B cell (primary cell): ENCODE data around the gene CCDC112. TPM values are rescaled to one million over a fixed set of nuclear protein-coding genes. Genes with fewer than 3 reads are reported as not detected.

Experiments used
- ATAC-seq: fragments of 200-7000 bp; cut with Tn5 transposase; one replicate; pipeline ENCODE4 v1.10.0; 2021; ENCODE audit warnings: low read depth, mild to moderate bottlenecking, moderate number of reproducible peaks, moderate library complexity
- CTCF ChIA-PET: fragments of 350-600 bp; sonication (Branson Sonifier 250); formaldehyde crosslinking; loops from one replicate; lab custom pipeline; 2021; ENCODE audit warnings: antibody characterized with exemption, inconsistent platforms; lab: Charles Lee
- POLR2A ChIA-PET: fragments of 350-600 bp; sonication (Branson Sonifier 250); formaldehyde crosslinking; loops from one replicate; lab custom pipeline; 2021; ENCODE audit warnings: antibody characterized with exemption; lab: Charles Lee
- DNase-seq: peaks from one replicate; pipeline ENCODE4 v3.0.0; 2013
- H2AFZ ChIP-seq: 2 replicates; pipeline ENCODE4 v1.6.1; 2012; ENCODE audit warnings: mild to moderate bottlenecking, low read depth, low read length; ENCODE audit not compliant: insufficient read depth, poor library complexity, severe bottlenecking
- H3K27ac ChIP-seq, 2 donors: 1 replicate in 1 of 2; 2 replicates in 1 of 2; pipeline ENCODE4 v1.5.1; 2012 to 2013; ENCODE audit warnings: low read length in 2 of 2, mild to moderate bottlenecking in 2 of 2, moderate library complexity in 1 of 2
- H3K27me3 ChIP-seq, 4 experiments: fragments of 200-600 bp in 1 of 4; sonication (generic) in 1 of 4; replicated peaks in 1 of 4; 1 replicate in 2 of 4; 2 replicates in 2 of 4; pipeline versions ENCODE4 v1.6.1 to v1.7.0; 2013 to 2016; ENCODE audit warnings: low read length in 3 of 4, mild to moderate bottlenecking in 2 of 4, mixed read lengths in 1 of 4, moderate library complexity in 1 of 4; ENCODE audit not compliant: insufficient read depth in 4 of 4, control insufficient read depth in 3 of 4; ENCODE audit errors: control extremely low read depth in 1 of 4
- H3K36me3 ChIP-seq, 2 experiments: replicated peaks in 1 of 2; 1 replicate in 1 of 2; 2 replicates in 1 of 2; pipeline versions ENCODE4 v1.6.1 to v1.7.1; 2013; ENCODE audit warnings: low read length in 1 of 2; ENCODE audit not compliant: insufficient read depth in 2 of 2, control insufficient read depth in 1 of 2; ENCODE audit errors: control extremely low read depth in 1 of 2, extremely low read depth in 1 of 2
- H3K4me1 ChIP-seq, 2 donors: fragments of 200-600 bp in 1 of 2; sonication (generic) in 1 of 2; 1 replicate in 1 of 2; 2 replicates in 1 of 2; pipeline versions ENCODE4 v1.5.1 to v1.6.1; 2013 to 2017; ENCODE audit warnings: low read length in 2 of 2; ENCODE audit not compliant: control insufficient read depth in 2 of 2, insufficient read depth in 2 of 2
- H3K4me2 ChIP-seq: replicated peaks from 2 replicates; pipeline ENCODE3; 2012; ENCODE audit warnings: mild to moderate bottlenecking, low read depth, low read length; ENCODE audit not compliant: poor library complexity, severe bottlenecking
- H3K4me3 ChIP-seq, 5 experiments: fragments of 200-600 bp in 1 of 5; sonication (generic) in 1 of 5; 1 replicate in 3 of 5; 2 replicates in 2 of 5; pipeline versions ENCODE4 v1.5.1 to v1.7.0; 2011 to 2016; ENCODE audit warnings: low read length in 4 of 5, mild to moderate bottlenecking in 4 of 5, low read depth in 2 of 5, control low read depth in 1 of 5, moderate library complexity in 1 of 5; ENCODE audit not compliant: insufficient read depth in 1 of 5; ENCODE audit errors: control extremely low read depth in 1 of 5, extremely low read depth in 1 of 5
- H3K79me2 ChIP-seq: fragments of 200-600 bp; sonication (generic); one replicate; pipeline ENCODE4 v1.6.0; 2016; ENCODE audit warnings: low read length; ENCODE audit not compliant: control insufficient read depth, insufficient read depth
- H3K9ac ChIP-seq: fragments of 200-600 bp; sonication (generic); 2 replicates; pipeline ENCODE4 v1.6.1; 2017; ENCODE audit warnings: mild to moderate bottlenecking, low read length, moderate library complexity
- H3K9me3 ChIP-seq, 3 donors: one replicate each; pipeline versions ENCODE4 v1.6.1 to v1.7.1; 2013; ENCODE audit warnings: low read length in 2 of 3; ENCODE audit not compliant: control insufficient read depth in 2 of 3, insufficient read depth in 1 of 3; ENCODE audit errors: control extremely low read depth in 1 of 3
- H4K20me1 ChIP-seq: 2 replicates; pipeline ENCODE4 v1.6.0; 2012; ENCODE audit warnings: mild to moderate bottlenecking, low read length; ENCODE audit not compliant: insufficient read depth, control insufficient read depth, poor library complexity, severe bottlenecking
- H3K27ac Mint-ChIP-seq: one replicate; pipeline ENCODE4 v1.8.0; 2021; ENCODE audit warnings: mixed read lengths
- H3K27me3 Mint-ChIP-seq: one replicate; pipeline ENCODE4 v1.8.0; 2021; ENCODE audit warnings: mixed read lengths
- H3K4me1 Mint-ChIP-seq: one replicate; pipeline ENCODE4 v1.8.0; 2021; ENCODE audit warnings: mixed read lengths
- H3K4me3 Mint-ChIP-seq: one replicate; pipeline ENCODE4 v1.8.0; 2021; ENCODE audit warnings: mixed read lengths
- H3K9me3 Mint-ChIP-seq: one replicate; pipeline ENCODE4 v1.8.0; 2022; ENCODE audit warnings: mixed read lengths; ENCODE audit not compliant: insufficient read depth
- CTCF ChIP-seq: fragments of 200-600 bp; IDR thresholded peaks from one replicate; pipeline ENCODE4 v1.8.0; 2022; ENCODE audit warnings: antibody characterized with exemption, mild to moderate bottlenecking
- EZH2 ChIP-seq: IDR thresholded peaks from 2 replicates; pipeline ENCODE4 v1.6.1; 2012; ENCODE audit warnings: borderline replicate concordance, low read depth, mild to moderate bottlenecking, moderate library complexity, low read length; ENCODE audit not compliant: insufficient read depth, poor library complexity, severe bottlenecking
- WGBS: methylation state at CpG from one replicate; pipeline ENCODE4 v1.1.5; 2013; ENCODE audit warnings: missing lambda C conversion rate; ENCODE audit not compliant: insufficient coverage; 5-methylcytosine and 5-hydroxymethylcytosine counted together
- intact Hi-C: fragments of 100-400 bp; cut with micrococcal nuclease; formaldehyde crosslinking; loops from one replicate; pipeline ENCODE4 v1.10.0; 2022
- polyA plus RNA-seq: library from polyadenylated mRNA; depleted of rRNA; stranded (reverse); fragments of >200 nt; gene quantifications from 2 replicates; pipeline ENCODE4 v1.2.3, GENCODE V29; 2012
- total RNA-seq, 2 donors: library from RNA; stranded (reverse); fragments of 120-200 nt in 1 of 2; gene quantifications; 1 replicate in 1 of 2; 2 replicates in 1 of 2; pipeline versions ENCODE4 v1.2.3 to v1.2.4, GENCODE V29; 2013 to 2022

CCDC112 gene
- total and polyA plus RNA-seq, 2 donors (not counting 1 experiment from before 2014, with no cell fraction given), result 3.7 to 9.6 TPM

- no peak overlapping the region for H3K27ac ChIP-seq
- Mint-ChIP-seq H3K4me1 (peaks cover 16% of the 10 kb centered on the region), H3K9me3 (peaks cover 1% of the 10 kb centered on the region), H3K27ac (no peak overlapping the region), H3K27me3 (no peaks in the 10 kb centered on the region), H3K4me3 (peak overlapping the region; percentile 43)
- WGBS, result 90% methylated on average over 2 of the region's 5 CpGs
- H3K36me3 ChIP-seq, result no peaks in the 10 kb centered on the region
- no peak for ATAC-seq
- intact Hi-C loops, result loop anchor here (2.0 to 5.0 kb wide), 3 partner anchors 22 to 545 kb away; partner anchors contain the start of genes AP3S1, ATG12 and TRIM36
- no peaks in the 10 kb centered on the region for H3K27me3 ChIP-seq
- peaks cover 37% of the 10 kb centered on the region for H3K79me2 ChIP-seq
- CTCF ChIA-PET, result interaction anchor here (1.1 to 4.2 kb wide), 6 partner anchors 12 to 277 kb away, joined by 3 to 28 read pairs (median 5); no protein-coding TSS in a partner anchor
- H3K4me3 ChIP-seq, result peak overlapping the region in 4 of 5 experiments; percentile 5 to 58 (median 24)
- POLR2A ChIA-PET, result interaction anchor here (1.2 to 1.5 kb wide), 3 partner anchors 32 to 304 kb away, joined by 3 to 6 read pairs (median 5); partner anchors contain the start of gene FEM1C
- H3K4me1 ChIP-seq, result peaks cover 7 to 13% of the 10 kb centered on the region in 2 donors
- peaks cover 8% of the 10 kb centered on the region for H4K20me1 ChIP-seq
- H3K9ac ChIP-seq, result no peak overlapping the region
- H3K4me2 ChIP-seq, result peak overlapping the region; percentile 48
- no peak for DNase-seq
- H2AFZ ChIP-seq, result no peak overlapping the region
- TF ChIP-seq CTCF, result no peak
- TF ChIP-seq EZH2, result no peak
- peaks cover 0 to 1% (median 0%) of the 10 kb centered on the region in 3 donors for H3K9me3 ChIP-seq
These were observed 577 bp upstream of the CCDC112 start for GRCh38 chr5:115297031-115297430.

DNA sequence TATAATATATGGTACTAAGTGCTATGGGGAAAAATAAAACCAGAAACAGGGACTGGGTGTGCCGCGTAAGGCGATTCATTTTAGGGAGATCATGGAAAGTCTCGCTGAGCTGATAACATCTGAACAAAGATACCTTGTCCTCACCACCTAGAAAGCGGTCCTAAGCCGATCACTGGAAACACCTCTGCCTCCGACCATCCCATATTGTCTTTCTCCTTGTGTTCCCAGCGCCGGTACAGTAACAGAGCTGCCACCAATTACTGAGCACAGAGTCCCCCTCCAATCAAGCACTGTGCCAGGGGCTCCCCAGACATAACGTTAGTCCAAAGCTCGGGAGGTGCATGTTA, 704 bp downstream of the CCDC112 start:
- Histone ChIP-seq H3K9me3 (peaks cover 0 to 1% (median 0%) of the 10 kb centered on the region in 3 donors), H3K36me3 (no peaks in the 10 kb centered on the region), H3K4me3 (peak overlapping the region; percentile 53 to 78 (median 70)), H3K9ac (peak overlapping the region; percentile 70), H3K79me2 (peaks cover 45% of the 10 kb centered on the region), H3K27ac (peak overlapping the region in 1 of 2 donors; percentile 39), H2AFZ (peak overlapping the region; percentile 85), H3K4me2 (peak overlapping the region; percentile 89), H3K4me1 (peaks cover 7 to 13% of the 10 kb centered on the region in 2 donors), H3K27me3 (no peaks in the 10 kb centered on the region), H4K20me1 (peaks cover 8% of the 10 kb centered on the region)
- Mint-ChIP-seq H3K27ac (peak overlapping the region; percentile 16), H3K27me3 (no peaks in the 10 kb centered on the region), H3K9me3 (peaks cover 2% of the 10 kb centered on the region), H3K4me1 (peaks cover 16% of the 10 kb centered on the region), H3K4me3 (peak overlapping the region; percentile 86)
- DNase-seq, result no peak
- ChIA-PET CTCF (interaction anchor here (0.6 to 4.2 kb wide), 12 partner anchors 9 to 544 kb away, joined by 3 to 28 read pairs (median 4); partner anchors contain the start of gene FEM1C), POLR2A (interaction anchor here (1.2 to 1.5 kb wide), 2 partner anchors 30 to 249 kb away, joined by 5 to 6 read pairs; partner anchors contain the start of gene FEM1C)
- ATAC-seq, result no peak
- intact Hi-C loops, result loop anchor here (1.0 to 5.0 kb wide), 6 partner anchors 21 to 547 kb away; partner anchors contain the start of genes AP3S1, ATG12, FEM1C and PGGT1B
- no peak for TF ChIP-seq CTCF
- no peak for TF ChIP-seq EZH2
- WGBS, result 33% methylated on average over 8 of the region's 11 CpGs
